IPS DF 4.7 (cell line): ENCODE results near the gene SLC12A5.

Experiments
- DNase-seq: peaks from one replicate; pipeline ENCODE4 v3.0.0-alpha.2; 2013; ENCODE audit warnings: low spot score; ENCODE audit errors: extremely low read depth

Gene SLC12A5

GRCh38 chr20:46107061-46107460 lies 78.0 kb downstream of the SLC12A5 start:
- no peak for DNase-seq

DNA sequence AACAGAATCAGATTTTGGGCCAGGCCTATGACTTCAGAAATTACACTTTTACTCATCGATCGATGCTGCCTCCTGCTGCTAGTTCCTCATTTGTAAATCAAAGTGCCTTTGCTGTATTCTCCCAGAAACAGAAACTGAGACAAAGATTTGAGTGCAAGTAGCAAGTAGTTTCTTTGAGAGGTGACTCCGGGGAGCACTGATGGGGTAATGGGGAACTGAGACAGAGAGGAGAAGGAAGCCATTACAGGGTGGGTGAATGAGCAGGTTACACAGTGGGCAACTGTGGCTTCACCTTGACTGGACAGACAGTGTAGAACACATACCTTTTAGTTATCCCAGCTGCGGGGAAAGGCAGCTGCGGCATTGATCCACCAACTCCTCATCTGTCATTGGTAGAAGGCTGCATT lies 79.4 kb downstream of the SLC12A5 start:
- DNase-seq = no peak

- DNase-seq = no peak
These were observed 80.0 kb downstream of the SLC12A5 start for GRCh38 chr20:46108976-46109375.
